ENCODE data around the gene PCNX2.

Gene PCNX2

DNA sequence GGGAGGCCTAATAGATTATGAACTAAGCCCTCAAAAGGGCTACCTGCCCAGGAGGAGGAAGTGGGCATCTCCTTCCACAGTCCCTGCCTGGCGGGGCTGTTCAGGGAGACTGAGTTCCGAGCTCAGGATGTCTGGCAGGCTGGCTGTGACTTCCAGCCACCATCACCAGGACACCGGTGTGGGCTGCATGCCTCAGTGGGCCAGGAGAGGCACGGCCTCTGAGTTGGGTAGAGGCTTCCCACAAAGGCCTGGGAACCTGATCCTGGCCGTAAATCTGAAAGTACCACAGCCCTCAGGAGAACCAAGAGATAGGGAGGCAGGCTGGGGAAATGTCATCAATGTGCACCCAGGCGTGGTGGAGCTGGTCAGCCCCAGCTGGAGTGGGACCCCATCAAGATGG, 316.0 kb downstream of the PCNX2 start:
- DNase-seq: no peak

DNA sequence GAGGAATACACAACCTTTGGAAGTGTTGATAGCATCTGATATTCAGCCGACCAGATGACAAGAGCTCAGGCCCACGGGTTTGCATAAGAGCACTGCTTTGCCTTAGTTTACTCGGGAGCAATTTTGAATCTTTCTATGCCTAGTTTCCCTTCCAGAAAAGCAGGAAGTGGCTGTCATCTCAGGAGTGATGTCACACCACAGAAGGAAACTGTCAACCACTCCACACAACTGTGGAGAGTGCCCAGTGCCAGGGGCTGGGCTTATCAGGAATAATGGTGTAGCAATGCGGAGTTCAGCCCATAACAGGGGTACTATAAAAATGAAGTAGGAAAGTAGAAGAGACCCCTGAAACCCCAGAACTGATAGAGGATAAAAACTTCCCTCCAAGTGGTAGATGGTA, 316.7 kb downstream of the PCNX2 start:
- no peak for DNase-seq

GRCh38 chr1:232978091-232978634, 317.4 kb downstream of the PCNX2 start:
- DNase-seq: no peak

- no peak for DNase-seq
These were observed 320.6 kb downstream of the PCNX2 start for GRCh38 chr1:232974971-232975370.

GRCh38 chr1:232973652-232974611, 321.6 kb downstream of the PCNX2 start:
- DNase-seq: no peak

GRCh38 chr1:232970508-232970907, 325.0 kb downstream of the PCNX2 start:
- no peak for DNase-seq

- no peak for DNase-seq
These were observed 325.7 kb downstream of the PCNX2 start for GRCh38 chr1:232969799-232970198.

- DNase-seq: no peak
These were observed 326.6 kb downstream of the PCNX2 start for GRCh38 chr1:232968965-232969364.

DNA sequence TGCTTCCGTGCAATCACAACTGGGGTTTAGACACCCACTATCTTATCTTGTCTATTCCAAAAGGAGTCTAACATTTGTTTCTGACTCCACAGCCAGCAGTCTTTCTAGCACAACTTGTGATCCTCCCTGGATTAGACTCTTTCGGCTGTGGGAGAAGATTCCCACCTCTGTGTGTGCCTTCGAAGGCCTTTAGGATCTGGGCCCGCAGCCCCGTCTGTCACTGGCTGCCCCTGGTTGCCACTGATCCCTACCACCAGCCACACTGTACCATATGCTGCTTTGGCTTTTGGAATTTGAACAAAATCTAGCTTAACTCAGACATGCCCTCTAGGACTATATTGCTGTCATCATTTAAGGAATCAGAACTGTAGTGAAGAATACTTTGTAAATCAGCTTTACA, 327.1 kb downstream of the PCNX2 start:
- DNase-seq: no peak

GRCh38 chr1:232966663-232967062, 328.9 kb downstream of the PCNX2 start:
- no peak for DNase-seq

DNA sequence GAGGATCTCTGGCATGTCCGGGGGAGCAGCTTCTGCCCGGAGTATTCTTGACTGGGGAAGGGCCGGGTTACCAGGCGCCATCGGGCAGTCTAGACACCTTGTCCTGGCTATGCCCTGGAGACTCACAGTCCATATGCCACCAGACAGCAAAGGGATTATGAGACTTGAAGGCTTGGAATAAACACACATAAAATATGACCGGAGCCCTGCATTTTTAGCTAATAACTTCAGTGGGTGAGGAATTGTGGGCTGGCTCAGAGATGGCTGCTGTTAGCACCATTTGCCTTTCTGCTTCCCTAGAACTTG, 329.7 kb downstream of the PCNX2 start:
- peak; percentile 35 for DNase-seq

DNA sequence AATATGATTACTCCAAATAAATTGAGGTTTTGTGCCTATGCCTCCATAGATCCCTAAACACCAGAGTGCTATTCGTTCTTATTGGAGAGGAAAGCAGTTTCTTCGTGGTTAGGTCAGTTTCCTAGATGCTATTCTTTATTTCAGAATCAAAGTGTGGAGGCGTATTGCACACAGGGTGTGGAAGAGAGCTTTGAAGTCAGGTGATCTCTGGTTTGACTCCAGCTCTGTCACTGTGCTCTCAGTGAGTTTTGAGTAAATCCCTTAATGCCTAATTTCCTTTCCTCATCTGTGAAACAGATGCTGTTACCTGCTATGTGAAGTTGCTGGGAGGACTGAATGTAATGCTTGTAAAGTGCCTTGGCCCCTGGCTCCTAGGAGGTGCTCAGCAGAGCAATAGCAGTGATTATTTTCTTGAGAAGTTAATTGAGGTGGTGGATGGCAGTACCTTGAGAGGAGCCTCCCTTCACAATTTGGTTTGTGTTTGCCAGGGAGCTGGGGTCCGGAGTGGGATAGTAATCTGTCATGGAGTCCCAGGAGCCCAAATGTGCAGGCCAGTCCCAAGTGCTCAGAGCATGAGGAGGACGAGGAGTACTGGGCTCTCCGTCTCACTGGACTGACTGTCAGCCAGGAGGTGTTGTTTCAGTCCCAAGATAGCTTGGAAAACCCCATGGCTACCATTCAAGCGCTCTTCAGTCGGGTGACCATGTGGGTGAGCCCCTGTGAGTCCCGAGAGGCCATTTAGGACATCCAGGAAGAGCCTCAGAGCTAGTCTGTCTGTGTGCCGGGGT, 330.2 kb downstream of the PCNX2 start:
- peak; percentile 8 for DNase-seq

GRCh38 chr1:232964601-232965000, 330.9 kb downstream of the PCNX2 start:
- DNase-seq: no peak

- DNase-seq: no peak
These were observed 332.5 kb downstream of the PCNX2 start for GRCh38 chr1:232962761-232963745.

GRCh38 chr1:232958067-232958466, 337.5 kb downstream of the PCNX2 start:
- DNase-seq: no peak

DNA sequence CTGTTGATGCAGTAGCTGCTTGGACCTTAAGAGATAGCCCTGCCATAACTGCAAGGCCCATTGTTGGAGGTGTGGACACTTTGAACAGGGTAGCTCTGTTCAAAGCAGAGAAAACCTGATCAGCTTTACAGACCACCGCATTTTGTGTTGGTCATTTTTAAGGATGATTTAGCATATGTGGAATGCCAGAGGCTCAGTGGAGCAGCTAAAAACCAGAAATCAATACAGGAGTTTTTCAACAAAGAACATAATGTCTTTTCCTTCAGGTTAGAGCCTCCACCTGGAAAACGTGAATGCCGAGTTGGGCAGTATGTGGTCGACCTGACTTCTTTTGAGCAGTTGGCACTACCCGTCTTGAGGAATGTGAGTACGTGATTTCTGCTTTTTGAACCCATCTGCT, 339.4 kb downstream of the PCNX2 start:
- no peak for DNase-seq

DNA sequence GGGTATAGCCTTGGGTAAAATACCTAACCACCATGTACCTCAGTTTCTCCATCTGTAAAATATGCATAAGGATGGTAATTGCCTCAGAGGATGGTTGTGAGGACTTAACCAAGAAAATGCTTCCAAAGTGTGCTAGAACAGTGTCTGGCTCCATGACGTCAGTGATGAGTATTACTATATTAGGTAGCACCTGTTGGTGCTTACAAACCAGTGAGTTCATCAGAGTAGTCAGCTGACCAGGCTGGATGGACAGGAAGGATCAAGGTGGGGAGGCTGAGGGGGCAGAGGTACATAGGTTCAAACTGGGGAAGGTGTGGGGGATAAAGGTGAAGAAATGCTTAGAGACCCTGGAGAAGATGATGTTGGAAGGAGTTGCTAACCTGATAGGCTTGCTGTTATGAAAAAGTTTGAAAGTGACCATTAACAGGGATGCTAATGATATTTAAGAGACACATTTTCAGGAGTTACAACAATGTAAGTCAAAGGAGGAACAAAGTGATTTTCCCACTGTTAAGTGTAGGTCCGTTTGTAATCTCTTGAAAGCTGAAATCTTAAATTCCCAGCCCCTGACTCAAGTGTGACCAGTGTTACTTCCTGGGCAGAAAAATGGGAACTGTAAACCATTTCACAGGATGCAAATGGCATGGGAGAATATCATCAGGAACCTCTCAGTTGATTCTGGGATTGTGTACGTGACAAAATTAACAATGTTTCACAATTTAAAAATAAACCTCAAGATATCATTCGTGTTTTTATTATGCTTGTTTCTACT, 340.7 kb downstream of the PCNX2 start:
- DNase-seq: no peak

DNA sequence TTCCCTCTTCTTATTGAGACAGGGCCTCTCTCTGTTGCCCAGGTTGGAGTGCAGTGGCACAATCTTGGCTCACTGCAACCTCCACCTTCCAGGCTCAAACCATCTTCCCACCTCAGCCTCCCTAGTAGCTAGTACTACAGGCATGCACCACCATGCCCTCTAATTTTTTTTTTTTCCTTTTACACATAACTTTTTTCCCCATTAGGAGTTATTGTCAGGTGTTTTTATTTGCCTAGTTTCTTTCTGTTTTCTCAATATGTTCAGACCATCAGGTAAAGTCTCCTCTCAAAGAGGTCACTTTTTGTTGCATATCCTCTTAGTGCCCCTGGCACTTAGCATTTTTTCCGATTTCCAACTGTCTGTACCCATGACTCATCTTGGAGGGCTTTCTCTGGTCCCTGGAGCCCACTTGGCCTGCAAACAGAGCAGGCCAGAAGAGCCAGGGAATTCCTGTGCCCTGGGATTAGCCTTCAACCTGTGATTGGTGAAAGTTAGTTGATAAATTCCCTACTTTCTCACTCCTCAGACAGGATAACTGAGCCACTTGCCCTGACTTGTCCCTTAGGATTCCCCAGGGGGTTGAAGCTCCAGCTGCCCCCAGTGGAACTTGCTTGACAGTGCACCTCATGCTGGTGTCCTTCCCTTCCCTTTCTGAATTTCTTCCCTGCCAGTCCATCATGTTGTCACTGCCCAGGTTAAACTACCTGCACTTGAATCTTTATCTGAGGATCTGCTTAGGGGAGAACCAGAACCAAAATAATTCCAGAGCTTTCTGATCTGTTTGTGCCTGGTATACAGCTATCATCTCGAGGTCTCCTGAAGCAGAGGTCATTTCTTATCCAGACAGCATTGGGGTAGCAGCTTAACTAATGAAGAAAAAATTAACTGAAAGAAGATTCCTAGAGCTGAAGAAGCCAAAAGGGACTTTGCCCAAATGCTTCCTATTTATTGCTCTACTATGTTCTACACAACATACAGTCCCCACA, 342.7 kb downstream of the PCNX2 start:
- peak; percentile 43 for DNase-seq

GRCh38 chr1:232951605-232952004, 343.9 kb downstream of the PCNX2 start:
- DNase-seq: no peak

DNA sequence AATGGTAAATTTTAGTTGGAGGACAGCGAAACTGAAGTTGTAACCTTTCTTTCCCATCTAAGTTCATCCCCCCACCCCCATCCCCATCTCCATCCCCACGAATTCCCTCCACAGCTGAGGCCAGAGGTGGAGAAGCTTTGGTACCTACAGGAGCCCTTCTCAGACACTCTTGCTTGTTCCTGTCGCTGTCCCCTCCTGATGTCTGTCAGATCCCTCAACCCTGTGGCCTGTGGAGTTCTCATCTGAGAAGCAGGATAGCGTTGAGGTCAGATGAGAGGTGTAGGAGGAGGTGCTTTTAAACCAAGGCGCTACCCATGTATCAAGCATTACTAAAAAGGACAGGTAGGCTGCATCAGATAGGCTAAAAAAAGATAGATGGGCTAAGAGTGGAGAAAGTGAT, 344.3 kb downstream of the PCNX2 start:
- no peak for DNase-seq
